Activated T-cell treated with anti-CD3 and anti-CD28 coated beads for 4 hours (primary cell): ENCODE data around the gene IRF9.

Experiments
- DNase-seq: peaks from one replicate; pipeline ENCODE4 v3.0.0-alpha.2; 2020

IRF9 gene

DNA sequence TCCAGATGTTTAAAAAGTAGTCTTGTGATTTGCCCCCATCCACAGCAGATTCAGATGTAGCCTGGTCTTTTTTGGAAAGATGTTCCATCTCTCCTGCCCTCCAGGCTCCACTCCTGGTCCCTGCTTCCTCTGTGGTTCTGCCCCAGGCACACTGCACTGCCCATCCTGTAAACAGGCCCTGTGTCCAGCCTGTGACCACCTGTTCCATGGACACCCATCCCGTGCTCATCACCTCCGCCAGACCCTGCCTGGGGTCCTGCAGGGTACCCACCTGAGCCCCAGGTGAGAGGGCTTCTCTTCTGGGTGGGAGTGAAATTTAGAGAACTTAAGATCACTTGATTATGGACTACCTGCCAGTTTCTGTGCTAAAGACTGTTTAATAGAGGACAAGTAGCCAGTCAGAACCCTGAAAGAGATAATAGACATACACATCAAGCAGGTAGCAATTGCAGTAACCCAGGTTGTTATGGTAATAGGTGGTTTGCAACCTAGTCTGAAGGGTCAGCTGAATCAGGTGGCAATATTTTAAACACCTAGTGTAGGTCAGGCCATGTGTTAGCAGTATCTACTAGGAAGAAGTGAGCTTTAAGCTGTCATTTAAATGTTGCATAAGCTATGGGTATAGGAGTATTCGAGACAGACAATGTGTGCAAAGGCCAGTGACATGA, 11.6 kb upstream of the IRF9 start:
- no peak for DNase-seq

DNA sequence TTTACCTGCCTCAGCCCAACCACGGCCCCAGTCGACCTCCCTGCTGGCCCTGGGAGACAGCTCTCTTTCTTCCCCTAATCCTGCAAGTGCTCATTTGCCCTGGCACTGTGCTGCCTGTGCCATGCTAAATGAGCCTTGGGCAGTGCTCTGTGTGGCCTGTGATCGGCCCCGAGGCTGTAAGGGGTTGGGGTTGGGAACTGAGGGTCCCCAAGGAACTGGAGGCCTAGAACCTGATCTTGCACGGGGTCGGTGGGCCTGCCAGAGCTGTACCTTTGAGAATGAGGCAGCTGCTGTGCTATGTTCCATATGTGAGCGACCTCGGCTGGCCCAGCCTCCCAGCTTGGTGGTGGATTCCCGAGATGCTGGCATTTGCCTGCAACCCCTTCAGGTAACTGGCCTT, 11.0 kb upstream of the IRF9 start:
- no peak for DNase-seq

DNA sequence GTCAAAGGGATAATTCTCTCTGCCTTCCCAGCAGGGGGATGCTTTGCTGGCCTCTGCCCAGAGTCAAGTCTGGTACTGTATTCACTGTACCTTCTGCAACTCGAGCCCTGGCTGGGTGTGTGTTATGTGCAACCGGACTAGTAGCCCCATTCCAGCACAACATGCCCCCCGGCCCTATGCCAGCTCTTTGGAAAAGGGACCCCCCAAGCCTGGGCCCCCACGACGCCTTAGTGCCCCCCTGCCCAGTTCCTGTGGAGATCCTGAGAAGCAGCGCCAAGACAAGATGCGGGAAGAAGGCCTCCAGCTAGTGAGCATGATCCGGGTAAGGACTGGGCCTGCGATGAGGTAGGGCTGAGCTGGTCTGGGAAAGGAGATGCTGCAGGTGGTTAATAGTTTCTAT, 10.5 kb upstream of the IRF9 start:
- no peak for DNase-seq

- no peak for DNase-seq
Measured at GRCh38 chr14:24150993-24151392, 10.1 kb upstream of the IRF9 start.

DNA sequence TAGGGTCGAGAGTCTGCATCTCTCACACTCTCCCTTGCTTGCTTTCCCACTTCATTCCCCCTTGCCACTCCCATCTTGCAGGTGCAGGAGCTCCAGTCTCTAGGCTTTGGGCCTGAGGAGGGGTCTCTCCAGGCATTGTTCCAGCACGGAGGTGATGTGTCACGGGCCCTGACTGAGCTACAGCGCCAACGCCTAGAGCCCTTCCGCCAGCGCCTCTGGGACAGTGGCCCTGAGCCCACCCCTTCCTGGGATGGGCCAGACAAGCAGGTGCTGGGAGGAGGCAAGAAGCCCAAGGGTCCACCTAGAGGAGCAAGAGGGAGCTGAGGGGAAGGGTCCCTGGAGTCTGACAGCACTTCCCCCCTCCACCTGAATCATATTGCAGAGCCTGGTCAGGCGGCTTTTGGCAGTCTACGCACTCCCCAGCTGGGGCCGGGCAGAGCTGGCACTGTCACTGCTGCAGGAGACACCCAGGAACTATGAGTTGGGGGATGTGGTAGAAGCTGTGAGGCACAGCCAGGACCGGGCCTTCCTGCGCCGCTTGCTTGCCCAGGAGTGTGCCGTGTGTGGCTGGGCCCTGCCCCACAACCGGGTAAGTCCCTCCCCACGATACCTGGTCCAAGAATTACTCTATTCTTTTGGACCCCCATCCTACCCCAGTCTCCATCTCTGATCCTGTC, 9.5 kb upstream of the IRF9 start:
- DNase-seq = no peak

DNA sequence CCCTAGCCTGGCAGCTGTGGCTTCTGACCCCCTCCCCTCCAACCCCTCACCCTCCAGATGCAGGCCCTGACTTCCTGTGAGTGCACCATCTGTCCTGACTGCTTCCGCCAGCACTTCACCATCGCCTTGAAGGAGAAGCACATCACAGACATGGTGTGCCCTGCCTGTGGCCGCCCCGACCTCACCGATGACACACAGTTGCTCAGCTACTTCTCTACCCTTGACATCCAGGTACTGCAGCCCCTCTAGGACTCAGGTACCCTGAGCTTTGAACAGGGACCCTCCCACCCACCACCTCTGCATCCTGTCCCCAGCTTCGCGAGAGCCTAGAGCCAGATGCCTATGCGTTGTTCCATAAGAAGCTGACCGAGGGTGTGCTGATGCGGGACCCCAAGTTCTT, 6.0 kb upstream of the IRF9 start:
- DNase-seq = no peak

DNA sequence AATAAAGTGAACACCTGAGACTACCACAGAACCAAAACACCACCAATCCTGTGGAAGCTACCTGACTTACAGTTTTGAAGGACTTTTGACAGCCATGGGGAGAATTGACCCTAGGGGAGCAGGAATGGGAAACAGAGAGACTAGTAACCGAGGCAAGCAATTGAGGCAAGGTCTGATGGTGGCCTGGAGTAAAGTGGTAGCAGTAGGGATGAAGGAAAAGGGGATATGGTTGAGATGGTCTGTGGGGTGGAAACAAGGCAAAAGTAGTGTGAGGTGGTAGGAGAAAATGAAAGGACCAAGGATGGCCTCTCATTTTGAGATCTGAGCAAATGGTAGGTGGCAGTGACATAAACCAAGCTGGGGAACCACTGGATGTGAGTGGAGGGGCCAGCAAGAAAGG, 4.2 kb upstream of the IRF9 start:
- no peak for DNase-seq

DNA sequence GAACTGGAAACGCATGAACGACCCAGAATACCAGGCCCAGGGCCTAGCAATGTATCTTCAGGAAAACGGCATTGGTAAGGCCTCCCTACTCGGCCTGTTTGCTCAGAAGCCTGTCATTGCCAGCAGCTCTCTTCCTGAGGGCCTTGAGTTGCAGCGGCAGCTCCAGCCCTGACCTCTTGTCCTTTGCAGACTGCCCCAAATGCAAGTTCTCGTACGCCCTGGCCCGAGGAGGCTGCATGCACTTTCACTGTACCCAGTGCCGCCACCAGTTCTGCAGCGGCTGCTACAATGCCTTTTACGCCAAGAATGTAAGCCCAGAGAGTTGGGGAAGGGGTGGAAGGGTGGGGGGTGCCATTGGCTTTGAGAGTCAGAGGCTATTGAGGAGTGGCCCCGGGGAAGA, 3.7 kb upstream of the IRF9 start:
- no peak for DNase-seq

DNA sequence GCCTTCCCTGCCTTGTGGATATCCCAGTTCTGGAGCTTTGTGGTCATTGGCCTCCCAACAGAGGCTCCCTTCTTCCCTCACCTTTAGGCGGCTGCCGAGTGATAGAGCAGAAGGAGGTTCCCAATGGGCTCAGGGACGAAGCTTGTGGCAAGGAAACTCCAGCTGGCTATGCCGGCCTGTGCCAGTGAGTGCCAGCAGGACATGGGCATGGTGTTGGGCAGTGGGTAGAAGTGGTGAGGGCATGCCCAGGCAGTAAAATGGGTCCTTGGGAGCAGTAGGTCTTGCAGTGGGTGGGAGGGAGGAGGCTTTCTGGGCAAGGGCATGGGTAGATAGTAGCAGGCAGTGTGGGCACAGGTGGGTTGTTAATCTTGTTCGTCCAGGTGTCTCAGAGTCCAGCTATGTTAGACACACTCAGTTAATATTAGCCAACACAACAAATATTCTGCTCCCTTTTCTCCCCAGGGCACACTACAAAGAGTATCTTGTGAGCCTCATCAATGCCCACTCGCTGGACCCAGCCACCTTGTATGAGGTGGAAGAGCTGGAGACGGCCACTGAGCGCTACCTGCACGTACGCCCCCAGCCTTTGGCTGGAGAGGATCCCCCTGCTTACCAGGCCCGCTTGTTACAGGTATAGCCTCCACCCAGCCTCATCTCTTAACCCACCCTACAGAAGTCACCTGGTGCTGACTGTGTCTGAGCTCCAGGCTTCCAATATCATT, 1.1 kb upstream of the IRF9 start:
- no peak for DNase-seq

DNA sequence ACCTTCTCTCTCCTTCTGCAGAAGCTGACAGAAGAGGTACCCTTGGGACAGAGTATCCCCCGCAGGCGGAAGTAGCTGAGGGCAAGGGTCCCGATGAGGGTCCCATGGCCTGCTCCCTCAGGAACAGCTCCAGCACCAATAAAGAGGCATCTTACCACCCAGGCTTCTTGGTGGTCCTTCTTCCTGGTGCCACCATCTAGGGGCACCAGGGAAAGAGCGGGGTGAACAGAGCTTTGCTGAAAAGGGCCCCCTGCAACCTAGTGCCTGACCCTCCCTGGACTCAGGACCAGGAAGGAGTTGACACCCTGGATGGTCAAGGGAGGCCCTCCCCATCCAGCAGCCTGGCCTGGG, 591 bp upstream of the IRF9 start:
- no peak for DNase-seq

DNA sequence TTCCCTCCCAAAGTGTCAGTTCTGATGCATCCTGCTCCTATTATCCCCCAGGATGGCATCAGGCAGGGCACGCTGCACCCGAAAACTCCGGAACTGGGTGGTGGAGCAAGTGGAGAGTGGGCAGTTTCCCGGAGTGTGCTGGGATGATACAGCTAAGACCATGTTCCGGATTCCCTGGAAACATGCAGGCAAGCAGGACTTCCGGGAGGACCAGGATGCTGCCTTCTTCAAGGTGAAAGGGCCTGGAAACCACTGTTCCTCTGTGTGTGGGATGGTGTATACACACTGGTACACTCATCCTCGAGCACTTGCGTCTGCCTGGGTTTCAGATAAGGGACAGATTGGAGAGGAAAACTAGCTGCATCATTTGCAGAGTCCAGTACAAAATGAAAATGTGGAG, 1.0 kb downstream of the IRF9 start:
- DNase-seq = no peak

DNA sequence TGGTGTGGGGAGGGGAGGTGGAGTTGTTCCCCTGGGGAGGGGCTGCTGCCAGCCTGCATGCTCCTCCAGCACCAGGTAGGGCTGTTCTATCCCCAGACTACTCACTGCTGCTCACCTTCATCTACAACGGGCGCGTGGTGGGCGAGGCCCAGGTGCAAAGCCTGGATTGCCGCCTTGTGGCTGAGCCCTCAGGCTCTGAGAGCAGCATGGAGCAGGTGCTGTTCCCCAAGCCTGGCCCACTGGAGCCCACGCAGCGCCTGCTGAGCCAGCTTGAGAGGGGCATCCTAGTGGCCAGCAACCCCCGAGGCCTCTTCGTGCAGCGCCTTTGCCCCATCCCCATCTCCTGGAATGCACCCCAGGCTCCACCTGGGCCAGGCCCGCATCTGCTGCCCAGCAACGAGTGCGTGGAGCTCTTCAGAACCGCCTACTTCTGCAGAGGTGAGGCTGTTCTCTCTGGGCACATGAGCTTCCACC, 3.5 kb downstream of the IRF9 start:
- DNase-seq = no peak

DNA sequence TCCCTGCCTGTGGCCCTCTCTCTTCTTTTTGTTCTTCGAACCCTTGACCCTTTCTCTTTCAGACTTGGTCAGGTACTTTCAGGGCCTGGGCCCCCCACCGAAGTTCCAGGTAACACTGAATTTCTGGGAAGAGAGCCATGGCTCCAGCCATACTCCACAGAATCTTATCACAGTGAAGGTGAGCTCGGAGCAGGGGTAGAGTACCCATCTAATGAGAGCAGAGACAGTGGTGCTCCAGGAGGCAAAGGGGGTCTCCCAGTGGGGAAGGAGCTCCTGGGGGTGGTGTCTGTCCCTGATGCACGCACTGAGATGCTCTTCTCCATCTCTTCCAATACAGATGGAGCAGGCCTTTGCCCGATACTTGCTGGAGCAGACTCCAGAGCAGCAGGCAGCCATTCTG, 4.7 kb downstream of the IRF9 start:
- DNase-seq = no peak

DNA sequence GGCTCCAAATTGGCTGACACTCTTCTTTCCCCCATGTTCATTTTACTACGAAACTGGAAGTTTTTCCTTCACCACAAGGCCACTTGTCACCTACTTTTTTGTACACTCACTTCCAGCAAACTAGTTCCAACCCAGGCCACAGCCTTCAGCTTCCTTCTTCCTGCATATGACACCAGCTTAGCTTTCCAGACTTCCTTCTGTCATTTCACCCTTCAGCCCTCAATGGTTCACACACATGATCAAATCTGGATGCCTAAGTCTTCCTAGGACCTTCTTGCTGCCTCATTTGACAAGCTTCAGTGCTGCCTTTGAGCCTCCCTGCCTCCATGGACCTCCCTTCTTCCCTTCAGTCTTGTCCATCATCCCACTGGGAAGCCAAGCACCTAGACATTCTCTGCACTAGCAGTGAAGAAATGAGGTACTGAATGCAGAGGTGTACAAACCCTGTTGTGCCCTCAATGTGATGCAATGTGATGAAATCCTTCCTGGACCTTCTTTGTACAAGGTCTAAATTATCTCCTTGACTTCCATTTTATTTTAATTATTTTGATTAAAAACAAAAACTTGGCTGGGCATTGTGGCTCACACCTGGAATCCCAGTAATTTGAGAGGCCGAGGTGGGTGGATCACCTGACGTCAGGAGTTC, 6.5 kb downstream of the IRF9 start:
- DNase-seq = no peak

GRCh38 chr14:24171422-24172260, 10.6 kb downstream of the IRF9 start, which contains the start of gene REC8:
Gene REC8 (plus strand): TSS chr14:24172080. CDS start chr14:24172553, 473 bp downstream.
- peak; percentile 30 for DNase-seq

DNA sequence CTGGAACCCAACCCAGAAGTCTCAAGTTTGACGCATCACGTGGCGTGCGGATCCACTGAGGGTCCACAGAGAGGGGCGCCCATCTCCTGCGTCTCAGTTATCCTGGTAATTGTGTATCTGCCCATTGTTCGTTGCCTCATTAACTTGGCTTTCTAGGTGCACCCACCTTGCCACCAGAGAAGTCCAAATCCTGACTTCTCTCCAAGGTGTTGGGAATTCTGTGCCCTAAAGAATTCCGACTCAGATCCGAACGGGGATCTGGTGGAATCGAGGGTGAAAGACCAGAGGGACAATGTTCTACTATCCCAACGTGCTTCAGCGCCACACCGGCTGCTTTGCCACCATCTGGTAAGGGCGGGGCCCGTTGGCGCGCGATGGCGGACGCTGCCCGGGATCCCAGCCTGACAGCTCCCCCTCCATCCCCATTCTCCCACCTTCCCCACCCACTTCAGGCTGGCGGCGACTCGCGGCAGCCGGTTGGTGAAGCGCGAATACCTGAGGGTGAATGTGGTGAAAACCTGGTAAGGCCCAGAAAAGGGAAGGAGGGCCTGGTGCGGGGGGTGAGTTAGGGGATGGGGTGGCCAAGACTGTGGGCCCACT, 11.3 kb downstream of the IRF9 start:
- DNase-seq = no peak

- DNase-seq = no peak
Measured at GRCh38 chr14:24172871-24173281, 11.8 kb downstream of the IRF9 start.

- DNase-seq = no peak
Measured at GRCh38 chr14:24176599-24176998, 15.5 kb downstream of the IRF9 start.

GRCh38 chr14:24177041-24177825, 16.2 kb downstream of the IRF9 start:
- DNase-seq = no peak

GRCh38 chr14:24177891-24178290, 16.8 kb downstream of the IRF9 start:
- DNase-seq = no peak

DNA sequence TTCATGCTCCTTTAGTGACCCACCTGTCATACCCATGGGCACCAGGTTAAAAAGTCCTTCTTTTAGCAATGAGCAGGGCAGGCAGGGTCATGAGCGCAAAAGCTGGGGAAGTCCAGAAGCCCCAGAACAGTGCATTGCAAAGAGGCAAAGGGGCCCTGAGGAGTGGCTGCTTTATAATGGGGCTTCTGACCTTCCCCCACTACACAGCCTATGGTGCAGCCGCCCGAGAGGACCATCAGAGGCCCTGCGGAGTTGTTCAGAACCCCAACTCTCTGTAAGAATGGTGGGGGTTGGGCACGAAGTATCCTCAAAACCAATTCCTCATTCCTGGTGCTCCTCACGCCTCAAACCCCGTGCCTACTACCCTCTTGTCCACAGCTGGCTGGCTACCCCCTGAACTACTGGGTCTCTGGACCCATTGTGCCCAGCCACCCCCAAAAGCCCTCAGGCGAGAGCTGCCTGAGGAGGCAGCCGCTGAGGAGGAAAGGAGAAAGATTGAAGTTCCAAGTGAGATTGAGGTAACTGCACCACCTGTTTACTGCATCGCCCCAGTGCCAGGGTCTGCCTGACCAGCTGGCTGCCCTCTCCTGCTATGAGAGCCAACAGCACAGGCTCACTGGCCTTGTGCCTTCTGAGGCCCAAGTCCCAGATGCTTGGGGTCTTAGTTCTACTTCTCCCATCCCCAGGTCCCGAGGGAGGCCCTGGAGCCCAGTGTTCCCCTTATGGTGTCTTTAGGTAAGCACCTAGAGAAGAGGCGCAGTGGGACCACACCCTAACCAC, 17.5 kb downstream of the IRF9 start:
- DNase-seq = no peak
